Heart left ventricle (tissue), 13 donors: Measurements from ENCODE around the gene OTUD7B.

Experiments
- POLR2A ChIP-seq, 2 donors: fragments of 450-650 bp; IDR thresholded peaks; one replicate each; pipeline ENCODE4 v1.6.1; 2017; ENCODE audit warnings: antibody characterized with exemption in 2 of 2, mild to moderate bottlenecking in 2 of 2, moderate library complexity in 2 of 2
- TF ChIP-seq, protein P1 (sequence below), 12 donors: fragments of 200-600 bp; sonication (generic) in 4 of 12; IDR thresholded peaks; one replicate each; pipeline versions ENCODE4 v1.5.0 to v1.8.0; 2018 to 2022; ENCODE audit warnings: antibody characterized with exemption in 12 of 12, mild to moderate bottlenecking in 5 of 12
- donor health status: ischemic (EF 13 %, LVEDD 7.1; RV severe dilation, severe dysfunction).
- donor health status: DM: no; HTN: yes; CAD: no.
- donor health status: DM: no; HTN: no; CAD: no.
- donor health status: ischemic (EF 25% LVEDD 6.9; RV normal size, moderate dysfunction).
- donor health status: ischemic (EF 25% LVEDD 5.7; RV mildly dilated, moderate dysfunction).
- donor health status: ischemic (EF 35%, LVEDD 5.7; RV mildly dilated, moderate dysfunction).
- donor health status: nonischemic (EF 11% LVEDD 7.7; RV severe dilation, severe dysfunction).
- donor health status: DM: yes; HTN: yes; CAD: no.
- donor health status: PGD.
- donor health status: ischemic (EF 29% LVEDD 5.4; RV normal size, mild dysfunction).
- donor health status: nonischemic (EF 23%, LVEDD 6.1; RV moderate dilation, normal function).

- TF ChIP-seq, protein P1, sequence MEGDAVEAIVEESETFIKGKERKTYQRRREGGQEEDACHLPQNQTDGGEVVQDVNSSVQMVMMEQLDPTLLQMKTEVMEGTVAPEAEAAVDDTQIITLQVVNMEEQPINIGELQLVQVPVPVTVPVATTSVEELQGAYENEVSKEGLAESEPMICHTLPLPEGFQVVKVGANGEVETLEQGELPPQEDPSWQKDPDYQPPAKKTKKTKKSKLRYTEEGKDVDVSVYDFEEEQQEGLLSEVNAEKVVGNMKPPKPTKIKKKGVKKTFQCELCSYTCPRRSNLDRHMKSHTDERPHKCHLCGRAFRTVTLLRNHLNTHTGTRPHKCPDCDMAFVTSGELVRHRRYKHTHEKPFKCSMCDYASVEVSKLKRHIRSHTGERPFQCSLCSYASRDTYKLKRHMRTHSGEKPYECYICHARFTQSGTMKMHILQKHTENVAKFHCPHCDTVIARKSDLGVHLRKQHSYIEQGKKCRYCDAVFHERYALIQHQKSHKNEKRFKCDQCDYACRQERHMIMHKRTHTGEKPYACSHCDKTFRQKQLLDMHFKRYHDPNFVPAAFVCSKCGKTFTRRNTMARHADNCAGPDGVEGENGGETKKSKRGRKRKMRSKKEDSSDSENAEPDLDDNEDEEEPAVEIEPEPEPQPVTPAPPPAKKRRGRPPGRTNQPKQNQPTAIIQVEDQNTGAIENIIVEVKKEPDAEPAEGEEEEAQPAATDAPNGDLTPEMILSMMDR (IDR thresholded peaks at IDR 0.05): no peak
- TF ChIP-seq POLR2A (IDR thresholded peaks at IDR 0.05): no peak
Observed at GRCh38 chr1:150051089-150051373, 40.5 kb upstream of the OTUD7B start.
